Globus pallidus (tissue), 1 donor: ENCODE data around the gene RPA3.

ENCODE experiments used
- DNase-seq: peaks from one replicate; pipeline ENCODE4 v3.0.0-alpha.2; 2015; ENCODE audit warnings: low spot score

RPA3 gene

DNA sequence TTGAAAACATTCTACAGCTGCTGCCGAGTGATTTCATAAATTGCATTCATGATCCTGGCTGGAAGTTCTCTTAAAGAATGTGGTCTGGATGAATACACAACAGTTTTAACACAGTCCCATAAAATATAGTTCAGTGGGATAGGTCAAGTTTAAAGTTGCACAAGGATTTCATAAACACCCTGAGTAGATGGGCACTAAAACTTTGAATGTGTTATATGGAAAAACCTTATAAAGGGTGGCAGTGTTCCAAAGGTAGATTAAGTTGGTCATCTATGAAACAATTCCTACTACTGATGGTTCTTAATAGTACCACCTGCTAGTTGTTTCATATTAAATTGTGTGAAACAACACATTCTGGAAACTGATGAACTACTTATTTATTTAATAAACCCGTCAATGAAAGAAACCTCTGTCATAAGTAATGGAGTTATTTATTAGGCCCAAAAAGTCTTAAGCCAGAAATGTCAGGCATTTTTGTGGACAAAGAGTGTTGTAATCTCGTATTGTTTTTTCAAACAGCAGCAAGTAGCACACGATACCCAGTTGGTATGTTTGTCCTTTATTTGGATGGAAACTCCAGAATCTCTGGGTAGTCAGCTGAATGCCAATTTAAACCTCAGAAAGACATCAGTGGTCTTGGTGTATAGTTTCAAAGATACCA, 14.3 kb upstream of the RPA3 start:
- no peak for DNase-seq

DNA sequence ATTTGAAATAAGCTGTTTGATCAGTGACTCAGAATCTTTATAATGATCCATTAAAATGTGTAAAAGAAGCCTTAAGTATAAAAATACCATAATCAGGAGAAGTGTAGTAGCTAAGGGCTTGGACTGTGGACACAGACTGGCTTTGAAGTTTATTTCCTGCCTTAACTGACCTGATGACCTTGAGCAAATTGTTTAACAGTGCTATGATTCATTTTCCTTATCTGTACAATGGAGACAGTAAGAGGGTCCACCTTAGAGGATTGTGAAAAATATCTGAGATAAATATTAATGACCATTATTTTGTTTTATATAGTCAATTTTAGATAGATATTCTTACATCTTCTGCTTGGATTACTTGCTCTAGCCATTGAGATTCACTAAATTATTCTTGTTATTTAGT, 13.3 kb upstream of the RPA3 start:
- DNase-seq: no peak

DNA sequence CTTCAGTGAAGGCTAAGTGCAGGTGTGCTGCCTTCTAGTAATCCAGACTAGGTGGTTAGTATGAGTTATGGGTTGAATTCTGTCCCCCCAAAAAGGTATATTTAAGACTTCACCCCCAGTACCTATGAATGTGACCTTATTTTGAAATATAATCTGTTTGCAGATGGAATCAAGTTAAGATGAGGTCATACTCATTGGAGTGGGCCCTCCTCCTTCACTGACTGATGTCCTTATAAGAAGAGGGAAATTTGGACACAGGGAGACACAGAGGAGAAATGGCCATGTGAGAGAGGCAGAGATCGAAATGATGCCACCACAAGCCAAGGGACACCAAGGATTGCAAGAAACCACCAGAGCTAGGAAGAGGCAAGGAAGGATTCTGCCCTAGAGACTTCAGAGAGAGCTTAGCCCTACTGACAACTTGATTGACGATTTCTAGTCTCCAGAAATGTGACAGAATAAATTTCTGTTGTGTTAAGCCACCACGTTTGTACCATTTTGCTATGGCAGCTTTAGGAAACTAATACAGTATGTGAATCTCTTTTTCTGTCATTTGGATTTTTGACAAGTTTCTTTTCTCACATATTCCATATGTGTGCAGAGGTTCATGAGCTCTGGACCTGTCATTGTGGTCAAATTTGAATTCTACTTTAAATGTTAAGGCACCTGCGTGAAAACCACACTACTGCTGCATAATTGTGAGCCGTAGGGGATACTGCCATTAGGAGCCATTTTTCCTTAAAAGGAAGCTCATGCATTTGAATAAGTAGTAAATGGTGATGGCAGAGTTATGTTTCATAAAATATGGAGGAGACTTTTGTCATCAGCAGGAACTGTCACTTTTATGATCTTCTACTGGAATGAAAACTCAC, 2.6 kb upstream of the RPA3 start:
- no peak for DNase-seq

DNA sequence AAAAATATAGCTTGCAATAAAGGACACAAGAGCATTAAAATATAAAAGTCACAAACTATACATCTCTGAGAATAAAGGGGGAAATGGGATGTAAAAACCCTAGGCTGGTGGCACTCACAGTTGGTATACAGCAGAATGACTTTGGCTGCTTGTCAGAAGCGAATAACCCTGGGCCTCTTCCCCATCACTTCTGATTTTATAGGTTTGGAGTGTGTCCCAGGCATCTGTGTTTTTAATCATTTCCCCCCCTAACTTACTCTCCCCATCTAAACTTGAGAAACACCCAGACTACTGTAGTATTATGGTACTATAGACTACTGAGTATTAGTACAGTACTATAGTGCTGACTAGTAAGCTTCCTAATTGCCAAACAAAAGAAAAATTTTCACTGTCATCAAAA, 1.8 kb upstream of the RPA3 start:
- no peak for DNase-seq

DNA sequence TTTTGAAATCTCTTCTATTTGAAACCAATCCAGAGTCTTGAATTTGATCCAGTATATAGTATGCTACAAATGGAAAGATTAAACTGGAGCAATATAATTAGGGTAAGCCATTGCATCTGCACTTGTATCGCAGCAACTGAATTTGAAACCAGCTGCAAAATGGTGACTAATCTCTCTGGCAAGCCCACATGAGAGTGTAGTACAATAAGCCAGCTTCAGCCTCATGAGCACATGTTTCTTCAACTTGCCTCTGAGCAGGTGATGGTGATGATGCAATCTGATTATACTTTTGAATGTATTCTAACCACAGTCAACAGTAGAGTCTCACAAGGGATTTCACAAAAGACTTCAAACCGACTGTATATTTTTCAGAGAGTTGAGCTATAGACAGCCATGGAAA, 829 bp upstream of the RPA3 start:
- peak; percentile 55 for DNase-seq

DNA sequence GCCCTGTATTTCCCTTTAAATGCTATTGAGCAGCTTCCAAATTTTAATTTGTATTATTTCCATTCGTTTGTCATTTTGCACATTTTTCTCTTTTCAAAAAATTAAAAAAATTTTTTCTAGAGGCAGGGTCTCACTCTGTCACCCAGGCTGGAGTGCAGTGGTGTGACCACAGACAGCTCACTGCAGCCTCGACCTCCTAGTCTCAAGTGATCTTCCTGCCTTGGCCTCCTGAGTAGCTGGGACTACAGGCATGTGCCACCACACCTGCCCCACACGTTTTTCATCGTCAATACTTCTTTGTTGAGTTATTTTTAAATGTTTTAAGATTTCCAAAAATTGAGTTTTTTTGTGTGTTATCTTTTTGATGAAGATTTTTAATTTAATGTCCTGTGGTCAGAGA, 4.7 kb downstream of the RPA3 start:
- DNase-seq: no peak

DNA sequence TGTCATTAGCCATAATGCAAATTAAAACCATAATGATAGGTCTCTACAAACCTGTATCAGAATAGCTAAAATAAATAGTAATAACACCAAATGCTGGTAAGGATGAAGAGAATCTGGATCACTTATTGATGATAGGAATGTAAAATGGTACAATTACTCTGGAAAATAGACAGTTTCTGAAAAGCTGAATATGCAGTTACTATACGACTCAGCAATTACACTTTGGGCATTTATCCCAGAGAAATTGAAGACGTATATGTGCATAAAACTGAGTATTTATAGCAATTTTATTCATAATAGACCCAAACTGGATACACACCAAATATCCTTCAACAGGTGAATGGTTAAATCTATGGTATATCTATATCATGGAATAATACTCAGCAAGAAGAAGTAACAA, 7.9 kb downstream of the RPA3 start:
- DNase-seq: no peak

DNA sequence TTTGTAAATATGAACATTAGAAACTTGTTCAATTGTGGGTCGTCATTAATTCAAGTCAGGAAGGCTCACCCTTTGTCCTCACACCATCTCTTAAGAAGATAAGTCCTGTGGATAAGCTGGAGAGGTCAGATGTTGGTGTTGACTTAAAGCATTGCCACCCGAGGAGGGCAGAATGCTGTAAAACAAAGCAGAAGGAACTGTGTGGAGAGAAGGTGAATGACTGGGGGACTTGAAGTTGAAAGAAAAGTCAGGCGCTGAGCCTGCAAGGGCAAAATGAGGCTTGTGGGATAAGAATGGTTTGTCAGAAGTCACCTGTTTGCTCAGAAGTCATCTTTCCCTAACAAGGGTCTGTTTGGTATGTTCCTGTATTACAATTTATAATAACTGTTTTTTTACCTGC, 9.1 kb downstream of the RPA3 start:
- no peak for DNase-seq

DNA sequence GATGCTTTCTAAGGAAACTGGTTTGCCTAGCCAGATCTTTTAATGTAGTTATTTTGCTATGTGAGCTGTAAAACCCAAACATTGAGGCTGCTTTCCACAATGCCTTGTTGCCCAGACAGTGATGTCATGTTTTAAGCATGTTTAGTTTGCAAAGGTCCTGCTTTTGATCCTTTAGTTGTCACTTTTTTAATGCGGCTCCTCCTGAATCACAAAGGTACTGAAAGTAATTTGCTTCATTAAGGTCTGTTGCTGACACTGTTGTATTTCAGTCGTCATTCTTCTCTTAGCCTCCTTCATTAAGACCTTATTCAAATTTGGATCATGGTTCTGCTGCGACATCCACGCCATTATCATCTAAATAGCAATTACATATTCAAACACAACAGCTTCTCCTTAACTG, 10.6 kb downstream of the RPA3 start:
- DNase-seq: no peak

DNA sequence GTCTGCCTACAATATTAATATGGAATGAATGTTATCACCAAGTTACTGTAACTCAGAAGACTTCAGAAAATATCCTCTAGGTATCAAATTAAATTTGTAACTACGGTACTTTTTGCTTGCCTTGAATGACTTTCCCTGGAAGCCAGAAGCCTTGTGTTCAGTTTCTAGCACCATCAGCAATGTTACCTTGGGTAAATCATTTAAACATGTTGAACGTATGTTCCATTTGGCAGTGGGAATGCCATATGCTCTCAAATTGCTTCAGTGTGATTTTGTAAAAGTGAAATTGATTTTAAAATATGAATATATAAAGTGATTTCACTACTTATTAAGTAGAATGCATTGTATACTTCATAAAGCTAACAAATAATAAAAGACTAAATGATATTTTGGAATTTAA, 11.2 kb downstream of the RPA3 start:
- no peak for DNase-seq

DNA sequence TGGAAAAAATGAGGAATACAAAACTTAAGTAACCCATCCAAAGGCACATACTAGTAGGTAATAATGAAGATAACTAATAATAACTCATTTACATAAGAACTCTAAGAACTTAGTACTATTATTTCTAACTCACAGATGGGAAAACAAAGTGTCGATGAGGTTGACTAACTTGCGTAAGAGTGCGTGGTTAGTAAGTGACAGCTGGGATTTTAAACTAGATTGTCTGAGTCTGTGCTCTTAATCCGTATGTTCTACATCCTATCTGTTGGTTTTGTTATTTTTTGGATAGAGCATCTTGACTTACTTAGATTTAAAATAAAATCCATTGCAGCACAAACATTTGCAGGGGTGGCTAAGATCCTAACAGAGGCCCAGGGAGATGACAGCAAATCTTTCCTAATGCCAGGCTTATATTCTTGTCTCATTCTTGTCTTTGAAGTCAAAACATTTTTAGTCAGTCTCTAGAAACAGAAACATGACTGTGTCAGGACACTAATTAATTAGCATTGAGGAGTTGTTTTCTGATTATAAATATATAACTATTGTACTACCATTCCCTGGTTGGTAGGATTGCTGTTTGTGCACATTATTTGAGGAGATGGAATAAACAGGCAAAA, 11.7 kb downstream of the RPA3 start:
- DNase-seq: no peak

DNA sequence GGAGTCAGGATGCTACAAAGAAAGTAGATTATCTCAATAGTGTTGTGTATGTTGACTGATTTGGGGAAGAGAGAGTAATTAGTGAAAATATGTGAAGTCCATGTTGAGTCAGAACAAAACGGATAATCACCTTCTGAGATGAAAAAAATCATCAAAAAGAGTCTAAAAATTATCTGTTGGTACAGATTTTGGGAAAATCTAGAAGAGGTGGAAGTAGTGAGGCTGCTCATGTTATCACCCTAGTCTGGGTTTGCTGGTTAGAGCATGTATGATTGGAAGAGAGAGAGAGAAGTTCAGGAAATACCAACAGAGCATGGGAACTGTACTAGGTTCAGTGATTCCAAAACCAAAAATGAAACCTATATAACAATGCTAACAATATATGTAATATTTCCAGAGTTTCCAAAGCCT, 12.3 kb downstream of the RPA3 start:
- no peak for DNase-seq

DNA sequence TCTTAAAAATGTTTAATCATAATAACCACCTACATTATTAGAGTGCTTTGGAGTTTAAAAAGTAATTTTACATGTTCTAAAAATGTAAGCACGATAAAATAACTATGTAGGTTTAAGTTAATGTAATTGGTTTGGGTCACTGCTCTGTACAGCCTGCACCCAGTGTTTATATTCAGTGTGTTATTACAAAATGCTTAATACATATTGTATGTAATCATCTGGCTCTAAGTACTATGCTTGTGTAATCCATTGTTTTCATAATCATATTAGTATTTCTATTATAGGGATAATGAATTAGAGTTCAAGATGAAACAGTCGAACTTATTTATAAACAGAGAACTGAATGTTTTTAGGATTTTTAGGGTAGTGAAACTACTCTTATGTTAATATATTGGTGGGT, 13.1 kb downstream of the RPA3 start:
- no peak for DNase-seq

DNA sequence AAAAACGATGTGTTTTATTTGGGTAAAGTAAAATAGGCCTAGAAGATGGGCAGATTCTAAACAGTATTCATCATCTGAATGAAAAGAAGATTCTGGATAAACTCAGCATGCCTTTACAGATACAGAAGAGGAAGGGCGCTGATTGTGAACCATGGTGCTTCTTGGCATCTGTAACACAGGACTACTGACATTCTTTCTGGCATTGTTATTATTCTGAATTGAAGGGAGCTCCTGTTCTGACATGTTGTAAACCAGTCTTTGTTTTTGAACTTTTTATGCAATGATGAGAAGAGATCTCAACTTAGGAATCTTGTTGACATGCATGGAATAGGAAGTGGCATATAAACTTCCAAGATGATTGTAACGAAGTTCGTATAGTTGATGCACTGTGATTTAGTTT, 13.5 kb downstream of the RPA3 start:
- DNase-seq: no peak

DNA sequence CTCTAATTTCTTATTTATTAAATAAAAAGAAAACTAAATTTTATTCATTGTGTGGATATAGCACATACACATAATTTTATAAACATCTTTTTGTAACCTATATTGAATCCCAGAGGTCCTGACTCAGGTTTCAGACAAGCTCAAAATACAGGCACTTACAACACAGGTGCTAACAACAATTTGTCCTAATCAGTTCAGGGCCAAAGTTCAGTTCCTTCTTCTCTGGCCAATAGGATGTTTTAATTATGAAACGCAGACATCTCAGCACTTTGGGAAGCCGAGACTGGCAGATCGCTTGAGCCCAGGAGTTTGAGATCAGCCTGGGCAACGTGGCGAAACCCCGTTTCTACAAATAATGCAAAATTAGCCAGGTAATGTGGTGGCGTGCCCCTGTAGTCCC, 15.0 kb downstream of the RPA3 start:
- no peak for DNase-seq

DNA sequence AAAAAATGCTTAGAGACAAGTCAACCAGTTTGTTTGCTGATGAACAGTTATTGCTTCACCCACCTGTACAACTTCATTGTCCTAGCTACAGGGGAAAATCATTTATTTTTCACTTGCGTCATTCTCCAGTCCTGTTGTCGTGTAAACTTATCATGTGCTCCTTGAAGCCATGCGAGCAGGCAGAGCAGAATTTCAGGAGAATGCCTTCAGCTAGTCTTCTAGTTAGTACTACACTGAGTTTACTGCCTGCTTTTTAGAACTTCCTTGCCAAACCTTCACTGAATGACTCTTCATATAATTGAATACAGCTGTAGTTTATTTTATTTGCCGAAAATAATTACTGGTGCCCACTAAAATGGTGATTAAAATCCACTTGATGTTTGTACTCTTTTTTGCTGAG, 15.6 kb downstream of the RPA3 start:
- no peak for DNase-seq

DNA sequence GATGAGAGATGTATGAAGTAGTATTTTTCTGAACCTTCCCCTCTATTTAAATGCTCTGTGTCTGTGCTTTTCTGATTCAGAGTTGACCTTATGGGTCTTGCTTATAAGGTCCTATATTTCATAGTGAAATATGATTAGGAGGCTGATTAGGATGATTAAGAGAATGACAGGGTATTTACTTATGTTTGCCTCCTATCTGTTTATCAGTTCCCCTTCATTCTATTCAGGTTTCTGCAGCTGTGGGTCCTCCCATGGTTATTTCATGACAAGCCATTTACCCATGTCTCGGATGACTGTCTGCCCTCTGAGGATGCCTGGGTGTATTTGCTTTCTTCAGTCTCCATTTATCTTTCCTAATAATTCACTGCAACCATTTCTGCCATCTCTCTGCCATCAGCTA, 16.9 kb downstream of the RPA3 start:
- no peak for DNase-seq

DNA sequence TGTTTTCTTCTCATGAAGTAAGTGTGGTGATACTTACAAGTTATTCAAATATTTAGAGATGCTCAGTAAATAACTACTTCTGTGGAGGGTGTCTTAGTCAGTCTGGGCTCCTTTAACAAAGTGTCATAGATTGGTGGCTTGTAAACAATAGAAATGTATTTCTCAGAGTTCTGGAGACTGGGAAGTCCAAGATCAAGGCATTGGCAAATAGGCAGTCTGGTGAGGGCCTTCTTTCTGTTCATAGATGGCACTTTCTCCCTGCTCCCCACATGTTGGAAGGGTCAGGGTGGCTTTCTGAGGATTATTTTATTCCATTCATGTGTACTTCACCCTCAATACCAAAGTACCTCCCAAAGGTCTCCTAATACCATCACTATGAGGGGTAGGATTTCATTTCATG, 18.4 kb downstream of the RPA3 start:
- no peak for DNase-seq

DNA sequence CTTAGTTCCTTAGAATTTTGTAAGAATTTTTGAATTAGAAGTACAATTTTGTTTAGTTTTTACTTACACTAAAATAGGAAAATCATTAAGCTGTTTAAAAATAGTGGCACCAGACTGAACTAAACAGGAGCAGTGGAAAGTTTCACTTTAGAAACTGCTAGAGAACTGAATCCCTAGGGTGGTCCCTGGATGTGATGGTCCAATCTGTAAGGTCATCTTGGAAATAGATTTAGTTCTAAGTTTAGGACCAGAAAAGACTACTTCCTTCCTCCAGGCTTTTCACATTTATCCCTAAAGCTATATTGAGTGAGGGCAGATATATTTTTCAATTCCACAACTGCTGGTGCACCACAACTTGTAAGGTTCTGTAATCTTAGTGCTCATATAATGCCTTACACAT, 19.0 kb downstream of the RPA3 start:
- no peak for DNase-seq

DNA sequence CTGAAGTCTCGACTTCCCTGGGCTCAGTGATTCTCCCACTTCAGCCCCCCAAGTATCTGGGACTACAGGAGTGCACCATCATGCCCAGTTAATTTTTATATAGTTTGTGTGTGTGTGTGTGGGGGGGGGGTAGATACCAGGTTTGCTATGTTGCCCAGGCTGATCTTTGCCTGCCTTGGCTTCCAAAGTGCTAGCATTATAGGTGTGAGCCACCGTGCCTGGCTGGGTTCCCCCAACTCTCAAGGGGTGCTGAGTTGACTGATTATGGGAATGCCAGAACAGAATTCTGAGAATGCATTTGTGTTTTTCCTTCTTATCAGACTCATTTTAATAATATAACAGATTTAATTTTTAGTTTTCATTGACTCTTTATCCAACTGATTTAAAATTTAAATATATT, 19.5 kb downstream of the RPA3 start:
- DNase-seq: no peak

DNA sequence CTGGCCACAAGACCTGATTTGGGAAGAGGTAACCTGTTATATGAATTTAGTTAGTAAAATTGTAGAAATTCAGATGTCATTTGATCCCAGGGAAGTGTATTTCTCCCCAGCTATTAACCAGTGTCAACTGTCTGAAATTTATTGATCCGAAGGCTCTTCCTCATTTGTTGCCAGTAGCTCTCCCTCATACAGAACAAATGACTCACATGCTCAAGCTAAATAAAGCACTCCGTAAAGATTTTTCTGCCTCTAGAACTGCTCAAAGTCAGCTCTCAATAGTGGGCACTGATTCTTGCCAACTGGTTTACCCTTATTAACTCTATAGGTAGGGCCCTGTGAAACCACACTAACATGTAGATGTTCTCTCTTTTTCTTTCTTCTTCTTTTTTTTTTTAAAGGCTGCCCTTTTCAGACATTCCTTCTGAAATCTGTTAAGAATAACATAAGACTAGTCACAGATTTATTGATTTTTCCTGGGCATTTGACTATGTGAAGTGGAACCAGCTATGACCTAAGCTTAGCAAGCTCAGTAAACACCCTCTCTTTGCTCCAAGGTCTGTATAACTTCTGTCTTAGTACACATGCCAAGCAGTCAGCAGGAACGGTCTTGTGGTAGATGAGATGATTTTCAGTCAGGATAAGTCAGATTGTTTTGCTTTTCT, 21.8 kb downstream of the RPA3 start:
- DNase-seq: no peak

DNA sequence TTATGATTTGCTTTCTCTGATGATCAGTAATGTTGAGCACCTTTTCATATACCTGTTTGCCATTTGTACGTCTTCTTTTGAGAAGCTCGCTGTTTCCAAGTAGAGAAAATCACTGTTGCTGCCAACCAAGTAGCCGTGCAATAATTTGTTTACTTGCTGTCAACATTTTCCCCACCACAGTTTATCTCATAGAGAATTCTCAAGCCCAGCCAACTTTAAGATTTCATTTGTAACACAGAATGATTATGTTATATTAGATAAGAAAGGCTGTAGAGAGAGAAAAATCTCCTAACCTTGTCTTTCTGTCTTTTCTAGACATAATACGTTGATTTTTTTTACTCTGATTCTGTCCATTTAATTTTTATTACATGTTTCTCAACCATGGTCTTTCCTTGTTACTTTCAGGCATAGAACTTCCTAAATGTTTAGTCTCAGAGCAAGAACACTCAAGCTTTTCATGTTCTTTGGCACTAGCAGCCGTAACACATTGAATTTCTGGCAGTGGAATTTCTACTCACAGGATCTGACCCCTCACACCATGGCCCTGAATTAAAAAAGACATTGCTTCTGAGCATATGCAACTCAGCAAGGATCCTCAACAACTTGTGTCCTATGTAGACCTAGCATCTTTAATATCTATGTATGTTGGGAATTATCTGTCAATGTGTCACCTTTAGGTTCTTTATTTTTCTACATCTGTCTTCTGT, 23.1 kb downstream of the RPA3 start:
- DNase-seq: peak; percentile 33
